HG03521 (cell line): ENCODE measurements around the gene SELENOW.
"Not testable (repeated sequence)": the region's sequence is repeated elsewhere in the genome, so short reads cannot be mapped to it uniquely, and the experiment has no call there.

Experiments used
- ATAC-seq: cut with Tn5 transposase; IDR thresholded peaks from one replicate; pipeline ENCODE4 v1.9.1; 2021; ENCODE audit warnings: mild to moderate bottlenecking, moderate library complexity; ENCODE audit not compliant: unreplicated experiment

The SELENOW gene

GRCh38 chr19:47778049-47778953 is at the start of gene SELENOW:
Gene SELENOW, plus strand, starts transcription at chr19:47778703. Its CDS starts 83 bp downstream, at chr19:47778786.
- peak; percentile 54 for ATAC-seq

- no peak for ATAC-seq
Observed at GRCh38 chr19:47729468-47729798, 49.1 kb upstream of the SELENOW start.

DNA sequence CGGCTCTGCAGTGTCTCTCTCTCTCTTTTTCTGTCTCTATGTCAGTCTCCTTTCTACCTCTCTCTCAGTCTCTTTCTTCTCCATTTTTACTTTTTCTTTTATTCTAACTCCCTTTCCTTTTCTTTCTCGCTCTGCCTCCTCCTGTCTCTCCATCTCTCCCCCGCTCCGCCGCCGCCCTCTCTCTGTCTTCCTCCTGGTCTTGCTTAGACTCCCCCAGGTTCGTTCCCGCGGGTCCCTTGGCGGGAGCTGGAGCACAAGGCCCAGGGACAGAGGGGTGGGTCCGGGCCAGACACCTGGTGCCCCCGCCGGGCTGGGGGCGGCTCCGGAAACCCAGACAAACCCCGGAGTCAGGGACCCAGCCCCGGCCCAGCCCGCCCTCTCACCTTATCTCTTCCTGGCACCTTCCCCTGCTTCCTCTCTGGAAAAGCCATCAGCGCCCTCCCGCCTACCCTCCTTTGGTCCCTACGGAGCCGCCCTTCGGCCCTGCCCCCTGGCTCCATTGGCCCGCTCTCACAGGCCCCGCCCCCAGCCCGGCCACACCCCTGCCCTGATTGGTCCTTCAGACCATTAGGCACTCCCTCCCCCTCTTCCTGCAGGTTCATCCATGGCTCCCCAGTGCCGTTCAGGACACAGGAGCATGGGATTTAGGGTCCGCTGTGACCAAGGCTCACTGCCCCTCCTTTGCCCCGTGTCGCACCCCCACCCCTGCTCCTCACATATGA is 48.5 kb upstream of the SELENOW start:
- ATAC-seq: no peak

DNA sequence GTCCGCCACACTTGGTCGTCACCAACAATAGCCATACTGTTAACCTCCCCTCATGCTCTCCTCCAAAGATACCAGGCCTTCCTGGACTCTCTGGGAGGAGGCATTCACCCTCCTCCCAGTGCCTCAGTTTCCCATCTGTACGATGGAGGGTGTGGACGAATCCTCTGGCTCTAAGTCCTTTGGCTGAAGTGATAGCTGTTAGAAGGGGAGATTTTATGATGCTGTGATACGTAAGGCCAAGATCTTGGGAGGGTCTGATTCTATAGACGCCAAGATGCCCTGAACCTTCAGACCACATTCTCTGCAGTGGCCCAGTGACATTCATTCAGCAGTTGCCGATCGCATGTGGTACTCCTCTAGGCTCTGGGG is 48.0 kb upstream of the SELENOW start:
- no peak for ATAC-seq

DNA sequence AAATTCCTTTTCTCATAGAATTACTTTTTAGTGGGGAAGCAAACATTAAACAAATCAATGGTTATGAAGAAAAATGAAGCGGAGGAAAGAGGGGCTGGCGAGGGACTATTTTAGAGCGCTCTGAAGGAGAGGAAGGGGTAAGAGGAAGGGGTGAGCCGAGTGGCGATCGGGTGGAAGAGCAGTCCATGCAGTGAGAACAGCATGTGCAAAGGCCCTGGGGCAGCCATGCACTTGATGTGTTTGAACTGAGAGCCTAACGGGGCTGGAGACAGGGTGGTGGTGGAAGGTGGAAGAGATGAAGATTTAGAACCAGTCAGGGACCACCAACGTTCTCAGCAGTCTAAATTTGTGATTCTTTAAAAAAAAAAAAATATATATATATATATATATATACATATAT is 47.6 kb upstream of the SELENOW start:
- no peak for ATAC-seq

DNA sequence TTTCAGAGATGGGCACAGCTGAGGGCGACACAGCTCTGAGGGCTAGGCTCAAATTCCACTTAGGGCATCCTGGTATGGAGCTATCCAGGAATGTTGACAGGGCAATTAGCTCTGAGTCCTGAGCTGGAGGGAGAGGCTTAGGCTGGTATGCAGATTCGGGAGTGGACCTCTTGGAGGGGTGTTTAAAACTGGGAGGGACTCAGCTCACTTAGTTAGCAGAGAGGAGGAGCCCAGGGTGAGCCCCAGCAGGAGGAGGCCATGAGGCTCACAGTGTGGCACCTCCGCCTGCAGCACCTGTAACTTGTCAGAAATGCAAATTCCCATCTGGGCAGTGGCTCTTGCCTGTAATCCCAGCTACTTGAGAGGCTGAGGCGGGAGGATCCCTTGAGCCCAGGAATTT is 43.4 kb upstream of the SELENOW start:
- ATAC-seq: no peak

DNA sequence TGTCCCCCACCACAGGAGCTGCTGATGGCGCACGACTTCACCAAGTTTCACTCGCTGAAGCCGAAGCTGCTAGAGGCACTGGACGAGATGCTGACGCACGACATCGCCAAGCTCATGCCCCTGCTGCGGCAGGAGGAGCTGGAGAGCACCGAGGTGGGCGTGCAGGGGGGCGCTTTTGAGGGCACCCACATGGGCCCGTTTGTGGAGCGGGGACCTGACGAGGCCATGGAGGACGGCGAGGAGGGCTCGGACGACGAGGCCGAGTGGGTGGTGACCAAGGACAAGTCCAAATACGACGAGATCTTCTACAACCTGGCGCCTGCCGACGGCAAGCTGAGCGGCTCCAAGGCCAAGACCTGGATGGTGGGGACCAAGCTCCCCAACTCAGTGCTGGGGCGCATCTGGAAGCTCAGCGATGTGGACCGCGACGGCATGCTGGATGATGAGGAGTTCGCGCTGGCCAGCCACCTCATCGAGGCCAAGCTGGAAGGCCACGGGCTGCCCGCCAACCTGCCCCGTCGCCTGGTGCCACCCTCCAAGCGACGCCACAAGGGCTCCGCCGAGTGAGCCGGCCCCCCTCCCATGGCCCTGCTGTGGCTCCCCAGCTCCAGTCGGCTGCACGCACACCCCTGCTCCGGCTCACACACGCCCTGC is 37.5 kb upstream of the SELENOW start:
- ATAC-seq: no peak

DNA sequence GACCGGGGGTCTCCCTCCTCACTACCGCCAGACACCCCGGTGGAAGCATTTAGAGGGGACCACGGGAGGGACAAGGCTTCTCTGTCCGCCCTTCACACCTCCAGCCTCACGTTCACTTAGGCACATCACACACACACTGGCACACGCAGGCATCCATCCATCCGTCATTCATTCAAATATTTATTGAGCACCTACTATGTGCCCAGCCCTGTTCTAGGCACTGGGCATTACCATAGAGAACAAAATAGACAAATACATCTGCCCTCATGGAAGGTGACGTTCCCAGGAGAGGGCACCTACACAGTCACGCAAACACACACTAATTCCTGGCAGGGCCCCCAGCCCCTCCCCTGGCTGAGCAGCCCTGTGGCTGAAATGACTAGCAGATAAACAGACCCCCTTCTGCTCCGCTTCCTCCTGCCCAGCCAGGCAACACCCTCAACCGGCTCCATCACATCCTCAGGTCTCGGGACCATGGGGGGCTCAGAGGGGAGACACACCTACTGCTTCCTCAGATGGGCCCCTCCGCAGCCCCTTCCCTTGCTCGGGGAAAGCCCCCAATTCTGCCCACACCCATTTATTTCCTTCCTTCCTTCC is 36.9 kb upstream of the SELENOW start:
- no peak for ATAC-seq

DNA sequence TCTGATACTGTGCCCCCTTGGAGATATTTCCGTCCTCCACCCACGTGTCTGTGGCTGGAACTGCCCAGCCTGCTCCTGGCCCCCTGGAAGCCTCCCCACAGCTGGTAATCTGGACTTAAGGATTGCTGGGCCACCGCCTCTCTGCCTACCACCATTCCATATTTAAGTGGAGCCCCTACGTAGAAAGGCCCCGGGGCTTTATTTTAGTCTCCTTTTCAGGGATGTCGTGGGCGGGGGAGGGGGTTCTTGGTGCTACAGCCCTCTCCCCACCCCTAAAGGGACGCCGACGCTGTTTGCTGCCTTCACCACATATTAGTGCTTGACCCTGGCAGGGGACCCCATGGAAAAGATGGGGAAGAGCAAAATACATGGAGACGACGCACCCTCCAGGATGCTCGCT is 35.9 kb upstream of the SELENOW start:
- ATAC-seq: no peak

DNA sequence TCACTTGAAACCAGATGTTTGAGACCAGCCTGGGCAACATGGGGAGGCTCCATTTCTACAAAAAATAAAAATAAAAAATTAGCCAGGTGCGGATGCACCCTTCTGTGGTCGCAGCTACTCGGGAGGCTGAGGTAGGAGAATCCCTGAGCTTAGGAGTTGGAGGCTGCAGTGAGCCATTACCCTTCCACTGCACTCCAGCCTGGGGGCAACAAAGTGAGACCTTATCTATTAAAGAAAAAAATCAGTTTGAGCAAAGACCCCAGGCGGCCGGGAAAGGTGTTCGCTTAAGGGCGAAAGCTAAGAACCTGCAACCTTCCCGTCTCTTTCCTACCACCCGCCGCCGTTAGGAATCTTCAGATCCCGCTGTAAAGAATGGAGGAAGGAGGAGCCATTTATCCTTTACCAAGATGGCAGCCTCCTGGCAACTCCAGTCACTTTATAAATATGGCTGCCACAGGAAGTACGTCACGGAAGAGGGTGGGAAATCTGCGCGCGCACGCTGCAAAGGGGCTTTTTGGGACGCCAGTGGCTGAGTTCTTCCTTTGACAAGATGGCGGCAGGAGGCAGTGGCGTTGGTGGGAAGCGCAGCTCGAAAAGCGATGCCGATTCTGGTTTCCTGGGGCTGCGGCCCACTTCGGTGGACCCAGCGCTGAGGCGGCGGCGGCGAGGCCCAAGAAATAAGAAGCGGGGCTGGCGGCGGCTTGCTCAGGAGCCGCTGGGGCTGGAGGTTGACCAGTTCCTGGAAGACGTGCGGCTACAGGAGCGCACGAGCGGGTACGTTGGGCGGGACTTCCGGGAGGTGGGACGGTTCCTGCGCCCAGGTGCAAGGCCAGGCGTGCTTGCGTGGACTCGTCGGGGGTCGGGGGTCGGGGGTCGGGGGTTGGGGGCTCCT is 33.2 kb upstream of the SELENOW start, which contains the start of gene NOP53:
Gene NOP53 (plus strand): TSS at position 537 of the 892 bp plus-strand sequence. CDS start 14 bp downstream, at position 551.
- ATAC-seq: peak; percentile 53

DNA sequence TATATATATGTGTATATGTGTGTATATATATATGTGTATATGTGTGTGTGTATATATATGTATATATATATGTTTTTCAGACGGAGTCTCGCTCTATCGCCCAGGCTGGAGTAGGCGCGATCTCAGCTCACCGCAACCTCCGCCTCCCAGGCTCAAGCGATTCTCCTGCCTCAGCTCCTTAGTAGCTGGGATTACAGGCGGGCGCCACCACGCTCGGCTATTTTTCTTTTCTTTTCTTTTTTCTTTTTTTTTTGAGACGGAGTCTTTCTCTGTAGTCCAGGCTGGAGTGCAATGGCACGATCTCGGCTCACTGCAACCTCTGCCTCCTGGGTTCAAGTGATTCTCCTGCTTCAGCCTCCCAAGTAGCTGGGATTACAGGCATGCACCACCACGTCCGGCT is 32.4 kb upstream of the SELENOW start:
- ATAC-seq: not testable (repeated sequence)

DNA sequence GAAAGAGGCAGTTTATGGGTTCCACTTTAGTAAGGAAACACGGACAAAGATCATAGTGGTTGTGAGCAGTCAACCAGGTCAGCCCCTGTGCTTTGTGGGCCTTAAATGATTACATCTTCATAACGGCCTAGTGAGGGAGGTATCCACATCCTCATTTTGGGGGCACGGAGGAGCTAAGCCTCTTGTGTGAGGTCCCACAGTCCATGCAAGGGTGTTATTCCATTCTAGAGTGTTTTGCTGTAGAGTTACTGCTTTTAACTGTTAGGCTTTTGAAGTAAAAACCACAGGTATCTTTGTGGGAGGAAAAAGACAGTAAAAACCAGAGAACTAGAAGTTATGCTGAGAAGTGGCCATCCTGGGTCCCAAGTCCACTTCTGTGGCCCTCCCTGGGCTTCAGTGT is 29.2 kb upstream of the SELENOW start:
- no peak for ATAC-seq

- ATAC-seq: no peak
Observed at GRCh38 chr19:47750752-47751151, 27.8 kb upstream of the SELENOW start.

- no peak for ATAC-seq
Observed at GRCh38 chr19:47752440-47753211, 25.9 kb upstream of the SELENOW start.

DNA sequence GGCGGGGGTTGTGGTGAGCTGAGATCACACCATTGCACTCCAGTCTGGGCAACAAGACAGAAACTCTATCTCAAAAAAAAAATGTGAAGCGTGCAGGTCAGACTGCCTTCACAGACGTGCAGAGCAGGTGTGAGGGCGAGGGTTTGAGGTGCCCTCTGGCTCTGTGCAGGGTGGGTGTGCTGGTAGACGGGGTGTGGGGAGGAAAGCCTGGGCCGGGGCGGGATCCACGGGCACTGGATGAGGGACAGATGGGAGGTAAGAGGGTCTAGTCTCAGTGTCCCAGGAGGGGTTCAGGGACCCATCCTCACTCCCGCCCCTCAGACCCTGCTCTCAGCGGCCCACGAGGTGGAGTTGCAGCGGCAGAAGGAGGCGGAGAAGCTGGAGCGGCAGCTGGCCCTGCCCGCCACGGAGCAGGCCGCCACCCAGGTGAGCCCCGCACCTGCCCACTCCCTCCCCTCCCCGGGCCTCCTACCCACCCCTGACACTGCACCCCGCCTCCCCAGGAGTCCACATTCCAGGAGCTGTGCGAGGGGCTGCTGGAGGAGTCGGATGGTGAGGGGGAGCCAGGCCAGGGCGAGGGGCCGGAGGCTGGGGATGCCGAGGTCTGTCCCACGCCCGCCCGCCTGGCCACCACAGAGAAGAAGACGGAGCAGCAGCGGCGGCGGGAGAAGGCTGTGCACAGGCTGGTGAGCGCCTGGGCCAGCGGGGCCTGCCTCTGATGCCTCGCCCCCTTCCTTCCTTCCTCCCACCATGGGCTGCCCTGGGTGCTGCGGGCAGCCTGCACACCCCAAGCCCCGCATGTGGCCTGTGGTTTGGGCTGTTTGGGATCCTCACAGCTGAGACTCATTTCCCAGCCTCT is 24.1 kb upstream of the SELENOW start:
- ATAC-seq: no peak

DNA sequence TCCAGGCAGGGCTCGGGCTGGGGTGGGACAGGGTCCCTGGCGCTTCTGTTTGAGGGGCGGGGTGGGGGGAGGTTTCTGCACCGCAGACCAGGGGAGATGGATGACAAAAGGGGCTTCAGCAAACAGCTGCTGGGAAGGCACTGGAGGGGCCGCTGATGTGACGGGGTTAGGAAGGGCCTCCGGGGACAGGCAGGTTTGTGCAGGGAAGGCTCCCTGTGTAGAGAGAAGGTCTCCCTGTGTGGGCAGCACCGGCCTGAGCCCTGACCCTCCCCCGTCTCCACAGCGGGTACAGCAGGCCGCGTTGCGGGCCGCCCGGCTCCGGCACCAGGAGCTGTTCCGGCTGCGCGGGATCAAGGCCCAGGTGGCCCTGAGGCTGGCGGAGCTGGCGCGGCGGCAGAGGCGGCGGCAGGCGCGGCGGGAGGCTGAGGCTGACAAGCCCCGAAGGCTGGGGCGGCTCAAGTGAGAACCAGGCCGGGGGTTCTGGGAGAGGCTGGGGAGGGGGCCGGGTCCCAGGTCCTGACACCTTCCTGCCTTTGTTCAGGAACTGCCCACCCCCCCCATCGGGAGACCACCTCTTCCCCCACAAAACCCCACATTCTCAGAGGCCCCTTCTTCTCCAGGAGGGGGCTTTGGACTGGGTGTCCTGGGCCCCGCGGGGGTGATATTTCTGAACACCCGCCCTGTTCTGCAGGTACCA is 23.3 kb upstream of the SELENOW start:
- ATAC-seq: no peak

DNA sequence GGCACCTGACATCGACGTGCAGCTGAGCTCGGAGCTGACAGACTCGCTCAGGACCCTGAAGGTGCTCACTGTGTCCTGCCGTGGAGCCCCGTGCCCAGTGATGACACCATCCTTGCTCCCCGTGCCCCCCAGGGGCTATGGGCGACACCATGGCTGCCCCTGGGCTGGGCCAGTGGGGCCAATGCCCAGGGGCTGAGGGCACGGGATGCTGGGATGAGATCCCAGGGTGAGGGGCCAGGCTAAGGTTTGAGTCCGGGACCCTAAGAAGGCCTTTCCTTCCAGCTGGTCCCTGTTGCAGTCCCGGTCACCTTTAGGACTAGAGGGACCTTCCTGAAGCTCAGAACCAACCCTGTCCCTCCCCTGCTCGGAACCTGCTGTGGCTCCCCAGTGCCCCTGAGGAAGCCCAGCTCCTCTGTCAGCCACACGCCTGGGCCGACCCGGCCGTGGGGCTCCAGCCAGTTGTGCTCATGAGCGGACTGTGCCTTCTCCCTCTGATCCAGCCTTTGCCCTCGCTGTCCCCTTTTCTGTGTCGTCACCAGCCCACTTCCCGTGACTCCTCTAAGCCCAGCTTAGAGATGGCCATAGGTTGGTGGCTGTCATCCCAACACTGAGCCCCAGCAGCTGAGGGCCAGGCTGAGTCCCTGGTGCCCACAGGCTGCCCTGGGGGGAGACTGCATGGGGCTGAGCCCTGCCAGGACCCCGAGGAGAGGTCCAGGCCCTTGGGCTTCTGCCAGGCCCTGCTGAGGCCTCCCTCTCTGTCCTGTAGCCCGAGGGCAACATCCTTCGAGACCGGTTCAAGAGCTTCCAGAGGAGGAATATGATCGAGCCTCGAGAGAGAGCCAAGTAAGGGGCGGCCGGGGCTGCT is 22.5 kb upstream of the SELENOW start:
- ATAC-seq: no peak
